RWPE1 (cell line): ENCODE measurements around the gene RASSF9.

Experiments
- CTCF ChIA-PET: fragments of 350-600 bp; sonication (Branson Sonifier 250); formaldehyde crosslinking; extraction: SDS; loops from one replicate; lab custom pipeline; 2021; lab: Yijun Ruan, JAX
- POLR2A ChIA-PET: fragments of 400-600 bp; formaldehyde crosslinking; extraction: SDS; loops from one replicate; lab custom pipeline; 2020; ENCODE audit warnings: antibody characterized with exemption; ENCODE audit not compliant: low non-redundant PET; lab: Yijun Ruan, JAX
- DNase-seq: peaks from one replicate; pipeline ENCODE4 v3.0.0; 2012; ENCODE audit warnings: low spot score
- H3K27ac ChIP-seq: fragments of 450-650 bp; 2 replicates; pipeline ENCODE4 v1.5.1; 2017
- CTCF ChIP-seq: fragments of 450-650 bp; conservative IDR thresholded peaks from 2 replicates; pipeline ENCODE4 v1.5.1; 2017; ENCODE audit warnings: low read depth, mild to moderate bottlenecking

RASSF9 gene

GRCh38 chr12:85755760-85756159, 80.4 kb downstream of the RASSF9 start:
- no peak for TF ChIP-seq CTCF
- H3K27ac ChIP-seq: no peak overlapping the region
- ChIA-PET CTCF (interaction anchor here (0.6 kb wide), 2 partner anchors 36 to 343 kb away, joined by 3 to 4 read pairs; no protein-coding TSS in a partner anchor), POLR2A (no interaction called here)
- DNase-seq: no peak
